Measurements from ENCODE around the gene ERCC2.

ERCC2 gene

GRCh38 chr19:45401815-45402214, 31.4 kb upstream of the ERCC2 start:
- no peak for DNase-seq (ENCODE audit: low read depth in 2 of 2)

- DNase-seq (ENCODE audit: low read depth in 2 of 2), result no peak
Observed at GRCh38 chr19:45400192-45400591, 29.8 kb upstream of the ERCC2 start.

DNA sequence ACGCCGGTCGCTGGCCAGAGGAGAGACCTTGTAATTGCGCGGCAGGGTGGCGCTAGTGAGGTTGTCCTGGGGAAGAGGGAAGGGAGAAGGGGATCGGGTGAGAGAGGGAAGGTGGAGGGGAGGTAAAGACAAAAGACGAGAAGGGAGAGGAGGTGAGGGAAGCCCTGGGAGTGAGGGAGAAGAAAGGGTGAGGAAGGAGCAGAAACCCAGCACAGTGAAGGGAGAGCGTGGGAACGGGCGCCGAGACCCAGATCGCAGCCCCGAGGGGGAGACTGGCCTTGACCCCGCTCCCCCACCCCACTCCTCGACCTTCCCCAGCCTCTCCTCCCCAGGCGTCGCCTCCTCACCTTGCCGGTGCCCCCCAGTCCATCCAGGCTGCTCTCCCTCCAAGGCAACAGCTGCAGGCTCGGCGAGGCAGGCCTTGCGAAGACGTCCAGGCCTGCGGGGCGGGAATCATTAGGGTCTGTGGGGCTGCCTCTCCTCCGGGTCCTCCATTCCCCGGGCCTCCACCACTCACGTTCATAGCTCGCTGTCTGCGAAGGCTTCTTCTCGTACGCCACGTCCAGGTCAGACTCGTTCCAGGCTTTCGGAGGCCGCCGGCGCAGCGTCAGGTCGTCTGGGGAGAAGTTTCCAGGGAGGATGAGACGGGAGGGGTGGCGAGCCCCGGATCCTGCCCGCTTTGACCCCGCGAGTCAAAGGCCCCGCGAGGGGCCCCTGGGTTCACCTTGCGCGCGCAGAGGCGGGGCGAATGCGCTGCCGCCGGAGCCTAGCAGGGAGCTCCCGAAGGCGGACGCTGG, 25.6 kb upstream of the ERCC2 start:
- no peak for DNase-seq (ENCODE audit: low read depth in 2 of 2)

DNA sequence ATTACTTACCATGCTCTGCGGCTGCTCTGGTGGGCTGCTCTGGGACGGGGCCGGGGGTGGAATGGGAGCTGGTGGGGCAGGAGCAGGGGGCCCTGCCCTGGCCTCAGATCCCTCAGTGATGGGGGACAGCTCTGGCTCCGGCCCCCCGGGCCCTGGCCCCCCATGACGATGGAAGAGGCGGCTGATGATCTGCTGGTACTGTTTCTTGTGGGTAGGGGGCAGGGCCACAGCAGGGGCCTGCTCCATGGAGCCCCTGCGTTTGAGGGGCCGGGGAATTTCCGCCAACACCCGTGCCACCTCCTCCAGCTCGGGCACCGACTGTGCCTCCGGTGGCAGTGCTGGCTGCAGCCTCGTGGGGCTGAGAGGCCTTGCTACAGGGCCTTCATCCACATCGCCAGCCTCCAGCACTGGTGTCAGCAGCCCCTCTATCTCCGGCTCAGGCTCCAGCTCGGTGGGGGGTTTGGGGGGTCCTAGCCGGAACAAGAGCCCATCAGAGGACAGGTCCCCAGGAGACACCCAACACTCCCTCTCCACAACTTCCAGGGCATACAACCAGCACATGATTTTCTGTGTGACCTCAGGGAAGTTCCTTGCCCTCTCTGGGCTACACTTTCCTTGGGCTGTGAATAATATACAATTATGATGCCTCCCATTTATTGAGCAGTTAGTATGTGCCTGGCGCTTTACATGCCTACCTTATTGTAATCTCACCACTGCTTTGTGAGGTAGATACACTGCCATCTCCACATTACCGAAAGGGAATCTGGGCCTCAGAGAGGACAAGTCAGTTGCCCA, 21.7 kb upstream of the ERCC2 start:
- DNase-seq (ENCODE audit: low read depth in 2 of 2), result no peak

GRCh38 chr19:45391346-45391745, 21.0 kb upstream of the ERCC2 start:
- DNase-seq (ENCODE audit: low read depth in 2 of 2), result no peak

DNA sequence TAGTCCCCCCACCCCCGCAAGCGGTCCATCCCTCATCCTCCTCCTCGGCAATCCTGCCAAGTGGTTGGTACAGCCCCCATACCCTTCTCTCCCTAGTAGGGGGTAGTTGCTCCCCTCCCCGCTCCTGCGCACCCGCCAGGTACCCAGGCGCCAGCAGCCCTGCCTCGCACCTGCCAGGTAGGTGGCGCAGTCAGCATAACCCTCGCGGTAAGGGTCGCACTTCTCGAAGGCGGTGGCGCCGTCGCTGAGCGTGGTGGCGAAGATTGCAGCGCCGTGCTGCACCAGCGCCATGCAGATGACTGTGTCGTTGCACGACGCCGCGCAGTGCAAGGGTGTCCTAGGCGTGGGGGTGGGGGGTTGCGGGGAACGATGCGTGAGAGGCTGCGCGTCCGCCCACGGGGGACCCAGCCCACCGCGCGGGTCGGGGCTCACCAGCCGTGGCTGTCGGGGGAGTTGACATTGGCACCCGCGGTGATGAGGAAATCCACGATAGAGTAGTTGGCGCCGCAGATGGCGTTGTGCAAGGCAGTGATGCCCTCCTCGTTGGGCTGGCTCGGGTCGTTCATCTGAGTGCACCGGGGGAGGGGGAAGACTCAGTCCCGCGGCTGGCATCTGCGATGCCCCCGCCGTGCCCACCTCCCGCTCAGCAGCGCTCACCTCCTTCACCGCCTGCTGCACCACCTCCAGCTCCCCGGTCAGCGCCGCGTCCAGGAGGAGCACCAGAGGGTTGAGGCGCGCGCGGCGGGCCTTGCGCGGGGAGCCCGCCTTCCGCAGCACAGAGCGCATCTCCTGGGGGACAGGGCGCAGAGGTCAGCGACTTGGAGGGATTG, 15.2 kb upstream of the ERCC2 start:
- DNase-seq (ENCODE audit: low read depth in 2 of 2), result no peak

- no peak for DNase-seq (ENCODE audit: low read depth in 2 of 2)
Observed at GRCh38 chr19:45382426-45382825, 12.1 kb upstream of the ERCC2 start.

GRCh38 chr19:45380107-45380506, 9.7 kb upstream of the ERCC2 start:
- no peak for DNase-seq (ENCODE audit: low read depth in 2 of 2)

DNA sequence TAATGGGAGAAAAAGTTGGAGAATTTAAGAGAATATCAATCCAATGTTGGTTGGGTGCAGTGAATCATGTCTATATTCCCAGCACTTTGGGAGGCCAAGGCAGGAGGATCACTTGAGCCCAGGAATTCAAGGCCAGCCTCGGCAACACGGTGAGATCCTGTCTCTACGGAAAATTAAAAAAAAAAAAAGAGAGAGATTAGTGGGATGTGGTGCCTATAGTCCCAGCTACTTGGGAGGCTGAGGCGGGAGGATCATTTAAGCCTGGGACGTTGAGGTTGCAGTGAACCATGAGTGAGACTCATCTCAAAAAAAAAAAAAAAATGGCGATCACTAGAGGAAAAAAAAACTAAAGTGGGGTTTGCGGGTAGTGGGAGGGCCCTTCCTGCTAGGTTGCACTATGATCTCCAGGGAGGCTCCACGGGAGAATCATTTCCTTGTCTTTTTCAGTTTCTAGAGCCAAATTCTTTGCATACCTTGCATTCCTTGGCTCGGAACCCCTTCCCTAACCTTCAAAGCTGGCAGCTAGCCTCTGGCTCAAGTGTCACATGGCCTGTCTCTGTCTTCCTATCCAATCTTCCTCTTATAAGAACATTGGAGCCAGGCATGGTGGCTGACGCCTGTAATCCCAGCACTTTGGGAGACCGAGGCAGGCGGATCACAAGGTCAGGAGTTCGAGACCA, 5.8 kb upstream of the ERCC2 start:
- DNase-seq (ENCODE audit: low read depth in 2 of 2), result no peak

DNA sequence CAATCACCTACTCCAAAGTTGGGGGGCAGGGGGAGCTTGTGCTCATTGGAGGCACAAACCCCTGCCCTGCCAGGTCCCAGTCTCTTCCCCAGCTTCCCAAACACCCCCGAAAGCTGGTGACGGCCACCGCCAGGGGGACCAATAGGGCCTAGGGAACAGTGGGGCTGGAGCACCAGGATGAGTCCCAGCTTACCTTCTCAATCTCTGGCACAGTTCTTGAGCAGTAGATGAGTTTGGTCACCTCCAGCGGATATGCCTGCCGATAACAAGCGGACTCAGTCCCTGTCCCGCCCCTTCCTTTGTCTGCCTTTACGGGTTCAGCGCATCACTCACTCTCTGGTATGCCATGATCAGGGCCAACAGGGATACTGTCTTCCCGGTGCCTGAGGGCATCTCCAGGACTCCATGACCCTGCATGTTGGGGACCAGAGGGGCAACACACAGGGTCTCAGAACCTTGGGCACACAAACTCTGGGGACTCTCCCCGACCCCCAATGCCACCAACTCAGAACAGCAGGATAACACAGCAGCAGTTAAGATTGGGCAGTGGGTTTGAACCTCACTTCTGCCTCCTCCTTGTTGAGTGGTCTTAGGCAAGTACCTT, 1.5 kb downstream of the ERCC2 start:
- no peak for DNase-seq (ENCODE audit: low read depth in 2 of 2)

GRCh38 chr19:45368127-45368526, 2.2 kb downstream of the ERCC2 start:
- no peak for DNase-seq (ENCODE audit: low read depth in 2 of 2)

GRCh38 chr19:45364696-45365095, 5.7 kb downstream of the ERCC2 start:
- no peak for DNase-seq (ENCODE audit: low read depth in 2 of 2)

DNA sequence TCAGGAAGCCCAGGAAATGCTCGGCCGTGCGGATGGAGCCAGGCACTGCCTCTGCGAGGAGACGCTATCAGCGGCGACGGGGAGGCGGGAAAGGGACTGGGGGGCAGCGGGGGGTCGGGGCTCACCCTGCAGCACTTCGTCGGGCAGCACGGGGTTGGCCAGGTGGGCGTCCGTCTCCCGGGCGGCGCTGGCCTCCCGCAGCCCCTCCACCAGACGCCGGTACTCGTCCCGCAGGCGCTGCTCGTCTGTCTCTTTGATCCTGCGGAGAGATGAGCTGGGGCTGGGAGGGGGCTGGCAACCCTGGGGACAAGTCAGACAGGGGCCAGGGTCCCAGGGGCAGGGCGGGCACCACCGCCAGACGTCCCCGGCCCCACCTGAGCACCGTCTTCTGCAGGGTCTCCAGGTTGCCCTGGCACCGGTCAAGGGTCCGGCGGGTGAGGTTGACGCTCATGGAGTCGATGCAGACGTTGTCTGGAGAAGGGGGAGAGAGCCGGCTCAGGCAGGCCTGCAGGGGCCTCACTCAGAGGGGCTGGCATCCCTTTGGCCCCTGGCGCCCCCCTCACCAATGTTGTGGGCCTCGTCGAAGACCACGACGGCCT, 6.4 kb downstream of the ERCC2 start:
- DNase-seq (ENCODE audit: low read depth in 2 of 2), result no peak

GRCh38 chr19:45362291-45362690, 8.1 kb downstream of the ERCC2 start:
- DNase-seq (ENCODE audit: low read depth in 2 of 2), result no peak

DNA sequence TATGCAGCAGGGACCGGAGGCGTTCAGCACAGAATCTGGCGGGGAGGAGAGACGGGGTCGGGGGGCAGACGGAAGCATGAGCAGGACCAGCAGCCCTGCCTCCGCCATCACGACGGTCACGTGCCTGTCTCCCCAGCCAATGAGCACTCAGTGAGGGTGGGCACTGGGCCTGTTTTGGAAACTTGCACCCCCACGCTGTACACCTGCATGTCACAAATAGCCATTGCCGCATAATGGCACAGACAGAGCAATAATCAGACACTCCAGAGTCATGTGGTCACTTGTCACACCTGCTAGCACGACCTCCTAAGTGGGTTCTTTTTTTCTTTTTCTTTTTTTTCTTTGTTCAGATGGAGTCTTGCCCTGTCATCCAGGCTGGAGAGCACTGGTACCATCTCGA, 8.8 kb downstream of the ERCC2 start:
- no peak for DNase-seq (ENCODE audit: low read depth in 2 of 2)

DNA sequence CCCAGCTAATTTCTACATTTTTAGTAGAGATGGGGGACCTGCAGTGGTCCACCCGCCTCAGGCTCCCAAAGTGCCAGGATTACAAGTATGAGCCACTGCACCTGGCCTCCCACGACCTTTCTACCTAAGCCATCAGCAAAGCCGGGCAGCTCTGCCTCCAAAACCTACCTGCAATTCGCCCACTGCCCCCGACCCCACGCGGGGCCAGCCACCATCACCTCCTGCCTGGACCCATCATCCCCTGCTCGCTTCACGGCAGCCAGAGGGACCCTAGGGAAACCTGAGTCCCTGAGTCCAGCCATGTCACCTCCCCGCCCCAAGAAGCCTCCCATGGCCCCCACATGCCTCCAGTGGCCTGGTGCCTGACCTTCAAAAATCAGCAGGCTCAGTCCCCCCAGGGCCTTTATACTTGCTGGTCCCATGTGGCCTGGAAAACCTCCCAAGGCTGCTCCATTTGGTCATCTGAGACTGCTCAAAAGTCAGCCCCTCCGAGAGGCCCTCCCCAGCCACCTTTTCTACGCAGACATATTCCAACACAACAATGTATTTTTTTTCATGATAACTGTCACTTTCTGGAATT, 12.1 kb downstream of the ERCC2 start:
- no peak for DNase-seq (ENCODE audit: low read depth in 2 of 2)

DNA sequence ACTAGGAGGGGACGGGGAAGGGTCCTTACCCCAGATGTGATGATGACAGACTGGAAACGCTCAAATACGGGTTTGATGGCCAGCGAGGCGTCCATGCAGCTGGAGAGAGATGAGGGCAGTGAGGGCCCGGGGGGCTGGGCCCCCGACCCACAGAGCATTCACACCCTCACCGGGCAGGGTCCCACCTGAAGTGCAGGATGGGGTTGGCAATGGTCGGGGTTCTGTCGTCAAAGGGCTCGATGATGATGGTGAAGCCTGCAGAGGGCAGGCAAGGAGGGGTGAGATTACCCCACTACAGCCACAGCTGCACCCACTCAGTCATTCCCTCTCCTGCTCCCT, 13.0 kb downstream of the ERCC2 start:
- no peak for DNase-seq (ENCODE audit: low read depth in 2 of 2)

DNA sequence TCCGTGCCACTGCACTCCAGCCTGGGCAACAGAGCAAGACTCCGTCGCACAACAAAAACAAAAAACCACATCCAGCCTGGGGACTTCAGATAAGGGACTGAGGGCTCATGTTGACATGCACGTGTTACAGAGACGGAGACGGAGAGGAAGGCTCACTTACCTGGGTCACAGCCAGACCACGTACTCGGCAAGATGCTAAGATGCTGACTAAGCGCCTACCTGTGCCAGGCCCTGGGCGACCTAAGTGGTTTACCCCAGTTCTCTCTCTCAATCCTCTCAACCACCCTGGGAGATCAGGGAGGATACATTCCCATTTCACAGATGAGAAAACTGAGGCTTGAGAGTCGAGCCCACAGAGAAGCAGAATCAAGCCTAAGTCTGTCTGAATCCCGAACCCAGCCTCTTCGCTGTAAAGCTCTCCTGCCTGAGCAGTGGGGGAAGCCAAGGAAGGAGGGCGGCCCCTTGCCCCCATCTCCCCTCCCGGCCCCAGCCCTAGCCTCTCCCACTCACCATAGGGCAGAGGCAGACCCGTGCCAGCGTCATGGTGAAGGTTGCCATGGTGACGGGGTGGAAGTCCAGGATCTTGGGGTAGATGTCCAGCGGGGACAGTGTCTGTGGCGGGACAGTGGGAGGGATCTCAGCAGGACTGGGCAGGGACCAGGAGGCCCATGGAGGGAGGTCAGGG, 13.5 kb downstream of the ERCC2 start:
- DNase-seq (ENCODE audit: low read depth in 2 of 2), result no peak

DNA sequence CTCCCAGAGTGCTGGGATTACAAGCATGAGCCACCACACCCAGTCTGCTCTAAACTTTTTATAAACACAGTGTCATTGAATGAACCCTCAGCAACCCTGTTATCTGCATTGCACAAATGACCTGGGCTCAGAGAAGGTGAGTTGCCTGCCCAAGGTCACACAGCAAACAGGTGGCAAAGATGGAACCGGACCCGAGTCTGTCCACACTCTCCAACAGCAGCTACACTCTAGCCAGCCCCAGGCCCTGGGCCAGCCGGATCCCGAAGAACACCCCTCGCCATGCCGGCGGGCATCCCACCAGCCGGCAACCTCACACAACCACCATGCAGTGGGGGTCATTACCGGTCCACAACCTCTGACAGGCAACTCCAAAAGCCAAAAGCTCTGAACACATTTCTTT, 14.5 kb downstream of the ERCC2 start:
- no peak for DNase-seq (ENCODE audit: low read depth in 2 of 2)

- no peak for DNase-seq (ENCODE audit: low read depth in 2 of 2)
Observed at GRCh38 chr19:45355402-45355801, 15.0 kb downstream of the ERCC2 start.
